Keratinocyte (primary cell): Measurements from ENCODE around the gene WDR70. TPM values are rescaled to one million over a fixed set of nuclear protein-coding genes. Genes with fewer than 3 reads are reported as not detected.

Source experiments
- DNase-seq: peaks from one replicate; pipeline ENCODE4 v3.0.0-alpha.2; 2011; ENCODE audit warnings: low read depth, missing footprints, low spot score
- FAIRE-seq: peaks from 2 replicates; lab custom pipeline; 2011; peaks lifted over from hg19 to GRCh38; lab: Jason Lieb, UNC
- H2AFZ ChIP-seq: 2 replicates; pipeline ENCODE4 v1.6.0; 2012; ENCODE audit warnings: low read length, control low read depth, inconsistent platforms; ENCODE audit not compliant: control insufficient read depth
- H3K27ac ChIP-seq: 2 replicates; pipeline ENCODE4 v1.5.1; 2011; ENCODE audit warnings: low read length; ENCODE audit not compliant: control insufficient read depth, insufficient read depth
- H3K27me3 ChIP-seq: 3 replicates; pipeline ENCODE4 v1.6.0; 2011; ENCODE audit warnings: low read length; ENCODE audit not compliant: control insufficient read depth, insufficient read depth; ENCODE audit errors: extremely low read depth
- H3K36me3 ChIP-seq, 2 experiments: 2 replicates in 1 of 2; 3 replicates in 1 of 2; pipeline ENCODE4 v1.5.1; 2011; ENCODE audit warnings: low read length in 2 of 2, mild to moderate bottlenecking in 1 of 2; ENCODE audit not compliant: control insufficient read depth in 2 of 2, insufficient read depth in 2 of 2; ENCODE audit errors: extremely low read depth in 1 of 2
- H3K4me1 ChIP-seq: 3 replicates; pipeline ENCODE4 v1.5.1; 2011; ENCODE audit warnings: low read length; ENCODE audit not compliant: control insufficient read depth, insufficient read depth; ENCODE audit errors: extremely low read depth
- H3K4me2 ChIP-seq: 3 replicates; pipeline ENCODE4 v1.6.0; 2011; ENCODE audit warnings: low read depth, low read length; ENCODE audit not compliant: control insufficient read depth, insufficient read depth; ENCODE audit errors: extremely low read depth
- H3K4me3 ChIP-seq, 3 experiments: fragments of 200-600 bp in 1 of 3; sonication (generic) in 1 of 3; 2 replicates in 2 of 3; 3 replicates in 1 of 3; pipeline ENCODE4 v1.5.1; 2011 to 2016; ENCODE audit warnings: low read length in 3 of 3, mild to moderate bottlenecking in 3 of 3, control low read depth in 2 of 3, inconsistent platforms in 1 of 3, low read depth in 1 of 3, mixed read lengths in 1 of 3, mixed run types in 1 of 3, moderate library complexity in 1 of 3; ENCODE audit not compliant: control insufficient read depth in 2 of 3, insufficient read depth in 2 of 3; ENCODE audit errors: extremely low read depth in 1 of 3
- H3K79me2 ChIP-seq: 2 replicates; pipeline ENCODE4 v1.6.0; 2012; ENCODE audit warnings: low read length; ENCODE audit not compliant: control insufficient read depth, insufficient read depth
- H3K9ac ChIP-seq: 3 replicates; pipeline ENCODE4 v1.6.0; 2011; ENCODE audit warnings: low read length; ENCODE audit not compliant: control insufficient read depth, insufficient read depth; ENCODE audit errors: extremely low read depth
- H3K9me1 ChIP-seq: 3 replicates; pipeline ENCODE4 v1.6.0; 2011; ENCODE audit warnings: low read length; ENCODE audit not compliant: control insufficient read depth, insufficient read depth; ENCODE audit errors: extremely low read depth
- H3K9me3 ChIP-seq: 2 replicates; pipeline ENCODE4 v1.5.1; 2012; ENCODE audit warnings: low read depth, low read length; ENCODE audit not compliant: control insufficient read depth
- H4K20me1 ChIP-seq: 3 replicates; pipeline ENCODE4 v1.6.0; 2011; ENCODE audit warnings: low read length; ENCODE audit not compliant: control insufficient read depth, insufficient read depth; ENCODE audit errors: extremely low read depth
- EZH2 ChIP-seq: IDR thresholded peaks from one replicate; pipeline ENCODE4 v1.6.1; 2012; ENCODE audit warnings: inconsistent platforms, mild to moderate bottlenecking, low read length, moderate library complexity
- dilution Hi-C: fragments of 300-500 bp; cut with MboI; formaldehyde crosslinking; loops from one replicate; pipeline ENCODE4 v1.7.0; 2020; ENCODE audit warnings: low sequenced_read_pairs; ENCODE audit not compliant: extremely low pct_ligation_motif_present
- polyA plus RNA-seq, 5 experiments: library from polyadenylated mRNA; depleted of rRNA in 3 of 5; stranded (reverse) in 3 of 5; stranded (forward) in 1 of 5; unstranded in 1 of 5; fragments of >200 nt; gene quantifications; 1 replicate in 1 of 5; 2 replicates in 3 of 5; 3 replicates in 1 of 5; pipeline versions ENCODE4 v1.2.1 to v1.2.3, GENCODE V29; 2011 to 2012; ENCODE audit warnings: missing spikeins in 2 of 5, low read depth in 1 of 5, low replicate concordance in 1 of 5
- TF ChIP-seq, protein P1 (sequence below), 3 experiments: IDR thresholded peaks in 1 of 3; conservative IDR thresholded peaks in 1 of 3; optimal IDR thresholded peaks in 1 of 3; 2 replicates in 2 of 3; 3 replicates in 1 of 3; pipeline versions ENCODE3 to v1.5.1; 2011; ENCODE audit warnings: low read length in 3 of 3, mild to moderate bottlenecking in 3 of 3, moderate library complexity in 2 of 3, control low read depth in 1 of 3, inconsistent platforms in 1 of 3; ENCODE audit not compliant: insufficient read depth in 2 of 3; ENCODE audit errors: extremely low read depth in 1 of 3

WDR70 gene
- polyA plus RNA-seq, 1 donor (not counting 4 experiments of a cell fraction or from before 2014, with no cell fraction given) = 25.1 TPM

DNA sequence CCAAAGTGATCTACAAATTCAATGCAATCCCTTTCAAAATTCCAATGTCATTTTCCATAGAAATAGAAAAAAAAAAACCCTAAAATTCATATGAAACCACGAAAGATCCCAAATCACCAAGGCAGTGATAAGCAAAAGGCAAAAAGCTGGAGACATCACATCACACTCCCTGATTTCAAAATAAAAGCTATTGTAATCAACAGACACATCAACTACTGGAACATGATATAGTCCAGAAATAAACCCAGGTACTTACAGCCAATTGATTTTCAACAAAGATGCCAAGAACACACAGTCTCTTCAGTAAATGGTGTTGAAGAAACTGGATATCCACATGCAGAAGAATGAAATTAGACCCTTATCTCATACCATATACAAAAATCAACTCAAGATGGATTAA is 224.0 kb downstream of the WDR70 start:
- peaks cover 0 to 2% of the 10 kb centered on the region in 2 experiments for H3K36me3 ChIP-seq
- no peaks in the 10 kb centered on the region for H3K79me2 ChIP-seq
- no peak overlapping the region for H3K27ac ChIP-seq
- no peaks in the 10 kb centered on the region for H3K27me3 ChIP-seq
- H3K4me2 ChIP-seq = no peak overlapping the region
- FAIRE-seq (no peak), DNase-seq (no peak)
- no peak for TF ChIP-seq EZH2
- TF ChIP-seq, protein P1, sequence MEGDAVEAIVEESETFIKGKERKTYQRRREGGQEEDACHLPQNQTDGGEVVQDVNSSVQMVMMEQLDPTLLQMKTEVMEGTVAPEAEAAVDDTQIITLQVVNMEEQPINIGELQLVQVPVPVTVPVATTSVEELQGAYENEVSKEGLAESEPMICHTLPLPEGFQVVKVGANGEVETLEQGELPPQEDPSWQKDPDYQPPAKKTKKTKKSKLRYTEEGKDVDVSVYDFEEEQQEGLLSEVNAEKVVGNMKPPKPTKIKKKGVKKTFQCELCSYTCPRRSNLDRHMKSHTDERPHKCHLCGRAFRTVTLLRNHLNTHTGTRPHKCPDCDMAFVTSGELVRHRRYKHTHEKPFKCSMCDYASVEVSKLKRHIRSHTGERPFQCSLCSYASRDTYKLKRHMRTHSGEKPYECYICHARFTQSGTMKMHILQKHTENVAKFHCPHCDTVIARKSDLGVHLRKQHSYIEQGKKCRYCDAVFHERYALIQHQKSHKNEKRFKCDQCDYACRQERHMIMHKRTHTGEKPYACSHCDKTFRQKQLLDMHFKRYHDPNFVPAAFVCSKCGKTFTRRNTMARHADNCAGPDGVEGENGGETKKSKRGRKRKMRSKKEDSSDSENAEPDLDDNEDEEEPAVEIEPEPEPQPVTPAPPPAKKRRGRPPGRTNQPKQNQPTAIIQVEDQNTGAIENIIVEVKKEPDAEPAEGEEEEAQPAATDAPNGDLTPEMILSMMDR (optimal IDR thresholded peaks at IDR 0.05 in 1 of 3, IDR thresholded peaks at IDR 0.05 in 1 of 3, conservative IDR thresholded peaks at IDR 0.05 in 1 of 3; ENCODE audit: extremely low read depth in 1 of 3, insufficient read depth in 2 of 3, low read length in 3 of 3) = no peak
- no peaks in the 10 kb centered on the region for H3K9me3 ChIP-seq
- H2AFZ ChIP-seq = no peak overlapping the region
- no peaks in the 10 kb centered on the region for H3K9me1 ChIP-seq
- no peaks in the 10 kb centered on the region for H4K20me1 ChIP-seq
- H3K4me1 ChIP-seq = no peaks in the 10 kb centered on the region
- dilution Hi-C loops = no loop called here
- no peak overlapping the region for H3K9ac ChIP-seq
- no peak overlapping the region for H3K4me3 ChIP-seq

DNA sequence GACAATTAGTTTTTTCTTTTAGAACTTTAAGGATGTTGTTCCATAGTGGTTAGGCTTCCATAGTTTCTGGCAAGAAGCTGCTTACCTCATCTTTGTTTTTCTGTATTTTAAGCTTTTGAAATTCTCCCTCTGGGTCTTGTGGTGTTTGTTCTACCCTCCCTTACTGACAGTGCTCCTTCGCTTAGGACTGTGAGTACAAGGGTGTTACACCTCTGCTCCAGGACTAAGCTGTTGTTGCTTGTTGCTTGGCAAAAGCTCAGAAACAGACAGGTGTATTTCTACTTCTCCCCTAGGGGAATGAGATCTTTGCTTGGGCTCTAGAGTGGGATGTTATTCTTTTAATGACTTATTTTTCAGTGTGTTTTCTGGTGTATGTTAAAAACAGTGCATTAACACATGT is 225.2 kb downstream of the WDR70 start:
- H3K27me3 ChIP-seq = no peaks in the 10 kb centered on the region
- H3K4me1 ChIP-seq = no peaks in the 10 kb centered on the region
- H3K9me1 ChIP-seq = no peaks in the 10 kb centered on the region
- no peaks in the 10 kb centered on the region for H3K9me3 ChIP-seq
- no peak overlapping the region for H2AFZ ChIP-seq
- no peak overlapping the region for H3K4me3 ChIP-seq
- no peak for DNase-seq
- no peaks in the 10 kb centered on the region for H4K20me1 ChIP-seq
- dilution Hi-C loops = no loop called here
- no peak overlapping the region for H3K27ac ChIP-seq
- no peak for FAIRE-seq
- H3K9ac ChIP-seq = no peak overlapping the region
- H3K4me2 ChIP-seq = no peak overlapping the region
- no peaks in the 10 kb centered on the region for H3K79me2 ChIP-seq
- no peak for TF ChIP-seq EZH2
- H3K36me3 ChIP-seq = peaks cover 0 to 2% of the 10 kb centered on the region in 2 experiments

DNA sequence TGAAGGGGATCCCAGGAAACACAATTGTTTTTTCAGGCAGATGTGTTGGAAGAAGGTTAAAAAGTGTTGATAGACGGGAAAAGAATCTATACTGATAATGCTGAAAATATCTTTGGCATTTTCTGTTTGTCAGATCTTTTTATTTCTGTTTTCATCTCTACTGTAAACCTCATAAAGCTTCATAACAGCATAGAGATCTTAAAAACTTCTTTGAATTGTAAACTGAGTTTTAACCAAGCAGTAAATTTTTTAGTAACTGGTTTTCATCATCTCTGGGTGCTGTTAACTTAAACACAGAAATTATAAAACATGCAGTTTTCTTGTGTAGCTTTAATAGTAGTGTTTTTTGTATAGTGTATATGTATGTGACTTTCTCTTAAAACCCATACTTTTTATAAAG is 227.0 kb downstream of the WDR70 start:
- no peaks in the 10 kb centered on the region for H3K79me2 ChIP-seq
- dilution Hi-C loops = no loop called here
- no peak for FAIRE-seq

More for the DNA sequence above, 227.0 kb downstream of the WDR70 start:
- TF ChIP-seq, protein P1 (optimal IDR thresholded peaks at IDR 0.05 in 1 of 3, IDR thresholded peaks at IDR 0.05 in 1 of 3, conservative IDR thresholded peaks at IDR 0.05 in 1 of 3; ENCODE audit: extremely low read depth in 1 of 3, insufficient read depth in 2 of 3, low read length in 3 of 3) = no peak
- no peak for TF ChIP-seq EZH2
- H2AFZ ChIP-seq = no peak overlapping the region
- no peak overlapping the region for H3K4me3 ChIP-seq
- no peak overlapping the region for H3K9ac ChIP-seq
- H3K9me3 ChIP-seq = no peaks in the 10 kb centered on the region
- no peaks in the 10 kb centered on the region for H3K4me1 ChIP-seq
- no peaks in the 10 kb centered on the region for H3K27me3 ChIP-seq
- peaks cover 0 to 2% of the 10 kb centered on the region in 2 experiments for H3K36me3 ChIP-seq
- DNase-seq = no peak
- no peaks in the 10 kb centered on the region for H4K20me1 ChIP-seq
- no peaks in the 10 kb centered on the region for H3K9me1 ChIP-seq
- H3K27ac ChIP-seq = no peak overlapping the region
- H3K4me2 ChIP-seq = no peak overlapping the region
